ENCODE data around the gene ULK4.

The ULK4 gene

DNA sequence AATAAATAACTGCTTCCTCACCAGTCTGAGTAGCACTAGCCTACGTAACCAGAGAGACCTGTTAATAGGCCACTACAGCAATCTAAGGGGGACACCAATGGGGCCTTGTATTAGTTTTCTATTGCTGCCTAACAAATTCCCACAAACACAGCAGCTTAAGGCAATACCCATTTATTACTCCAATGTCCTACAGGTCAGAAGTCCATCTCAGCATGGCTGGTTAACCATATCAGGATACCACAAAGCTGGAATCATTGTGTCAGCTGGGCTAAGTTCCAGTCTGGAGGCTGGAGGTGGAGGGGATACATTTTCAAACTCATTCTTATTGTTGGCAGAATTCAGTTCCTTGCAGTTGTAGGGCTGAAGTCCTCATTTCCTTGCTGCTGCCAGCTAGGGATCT is 331.9 kb downstream of the ULK4 start:
- Mint-ChIP-seq H3K36me3 (peaks cover 2% of the 10 kb centered on the region), H3K9me3 (no peaks in the 10 kb centered on the region), H3K27ac (no peak overlapping the region), H3K4me1 (no peaks in the 10 kb centered on the region), H3K27me3 (no peaks in the 10 kb centered on the region), H3K4me3 (no peak overlapping the region)

DNA sequence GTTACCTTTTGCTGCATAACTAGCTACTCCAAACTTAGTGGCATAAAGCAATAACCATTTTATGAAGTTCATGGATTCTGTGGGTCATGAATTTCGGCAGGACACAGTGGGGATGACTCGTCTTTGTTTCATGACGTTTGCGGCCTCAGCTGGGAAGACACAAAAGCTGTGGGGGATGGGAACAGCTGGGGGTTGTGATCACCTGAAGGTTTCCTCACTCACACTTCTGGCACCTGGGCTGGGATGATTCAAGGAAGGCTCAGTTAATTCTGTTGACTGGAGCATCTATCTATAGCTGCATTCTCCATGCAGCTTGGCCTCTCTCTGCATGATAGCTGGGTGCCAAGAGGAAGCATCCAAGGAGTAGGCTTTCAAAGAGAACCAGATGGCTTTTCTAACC is 332.8 kb downstream of the ULK4 start:
- H3K27me3 Mint-ChIP-seq, result no peaks in the 10 kb centered on the region
- H3K4me1 Mint-ChIP-seq, result no peaks in the 10 kb centered on the region
- no peaks in the 10 kb centered on the region for H3K9me3 Mint-ChIP-seq
- H3K36me3 Mint-ChIP-seq, result peaks cover 4% of the 10 kb centered on the region
- no peak overlapping the region for H3K4me3 Mint-ChIP-seq
- no peak overlapping the region for H3K27ac Mint-ChIP-seq

DNA sequence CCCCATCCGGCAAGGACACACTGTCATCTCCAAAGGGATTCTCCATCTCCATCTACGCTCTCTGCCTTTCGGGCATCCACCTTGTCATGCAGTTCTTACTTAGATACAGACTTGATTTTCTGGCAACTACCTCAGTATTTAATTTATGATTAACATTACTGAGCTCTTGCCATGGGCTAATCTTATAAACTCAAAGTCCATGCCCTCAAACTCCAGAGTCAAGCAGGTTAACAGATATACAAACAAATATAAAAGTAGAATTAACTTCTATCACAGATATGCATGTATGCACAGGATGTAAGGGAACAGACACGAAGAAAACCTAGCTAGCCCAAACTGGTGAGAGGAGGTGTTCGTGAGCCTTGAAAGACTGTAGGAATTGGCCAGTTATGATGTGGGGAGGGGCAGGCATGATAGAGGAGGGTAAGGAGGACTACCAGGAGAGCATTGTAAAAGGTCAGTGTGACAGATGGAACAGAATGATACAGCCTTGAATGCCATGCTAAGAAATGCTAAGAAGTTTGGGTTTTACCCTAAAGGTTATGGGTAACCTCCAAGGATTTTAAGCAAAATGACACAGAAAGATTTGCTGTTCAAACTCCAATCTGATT is 334.3 kb downstream of the ULK4 start:
- no peaks in the 10 kb centered on the region for H3K9me3 Mint-ChIP-seq
- peaks cover 9% of the 10 kb centered on the region for H3K36me3 Mint-ChIP-seq
- H3K27ac Mint-ChIP-seq, result no peak overlapping the region
- H3K27me3 Mint-ChIP-seq, result no peaks in the 10 kb centered on the region
- H3K4me3 Mint-ChIP-seq, result no peak overlapping the region
- no peaks in the 10 kb centered on the region for H3K4me1 Mint-ChIP-seq

DNA sequence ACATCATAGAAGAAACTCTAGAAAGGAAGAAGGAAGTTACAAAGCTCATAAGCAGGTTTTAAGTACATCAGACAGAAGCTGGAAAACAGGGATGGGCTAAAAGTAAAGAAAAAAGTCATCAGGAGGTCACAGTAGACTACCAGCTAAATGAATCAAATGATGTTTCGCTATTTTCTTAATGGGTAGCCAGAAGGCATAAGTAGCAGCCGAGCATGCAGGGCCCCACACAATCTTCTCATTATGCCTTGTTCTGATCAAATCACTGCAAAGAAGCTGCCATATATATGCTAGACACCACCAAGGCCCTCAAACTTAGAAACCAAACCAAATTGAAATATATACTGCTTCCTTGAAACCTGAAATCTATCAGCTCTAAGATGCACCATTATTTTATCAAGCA is 349.1 kb downstream of the ULK4 start:
- no peak overlapping the region for H3K4me3 Mint-ChIP-seq
- no peaks in the 10 kb centered on the region for H3K9me3 Mint-ChIP-seq
- no peak overlapping the region for H3K27ac Mint-ChIP-seq
- H3K27me3 Mint-ChIP-seq, result no peaks in the 10 kb centered on the region
- H3K36me3 Mint-ChIP-seq, result peaks cover 12% of the 10 kb centered on the region
- peaks cover 3% of the 10 kb centered on the region for H3K4me1 Mint-ChIP-seq

DNA sequence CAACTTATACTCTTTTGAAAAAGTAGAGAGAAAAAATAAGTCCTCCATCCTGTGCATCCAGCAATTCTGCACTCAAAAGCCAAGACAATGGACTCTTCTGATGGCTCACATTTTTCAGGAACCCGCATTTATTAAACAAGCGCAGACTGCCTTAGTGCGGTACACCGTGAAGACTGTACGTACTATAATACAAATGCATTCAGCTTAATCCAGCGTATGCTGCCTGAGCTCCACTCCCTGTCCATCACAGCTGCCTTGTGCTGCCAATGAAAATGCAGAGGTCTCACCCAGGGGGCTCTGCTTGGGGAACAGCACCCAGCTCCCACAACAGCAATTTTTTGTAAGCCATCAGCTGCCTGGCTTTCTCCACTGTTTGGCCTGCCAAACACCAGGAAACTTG is 350.9 kb downstream of the ULK4 start:
- Mint-ChIP-seq H3K4me3 (no peak overlapping the region), H3K4me1 (peaks cover 4% of the 10 kb centered on the region), H3K36me3 (peaks cover 11% of the 10 kb centered on the region), H3K27me3 (no peaks in the 10 kb centered on the region), H3K27ac (no peak overlapping the region), H3K9me3 (no peaks in the 10 kb centered on the region)

DNA sequence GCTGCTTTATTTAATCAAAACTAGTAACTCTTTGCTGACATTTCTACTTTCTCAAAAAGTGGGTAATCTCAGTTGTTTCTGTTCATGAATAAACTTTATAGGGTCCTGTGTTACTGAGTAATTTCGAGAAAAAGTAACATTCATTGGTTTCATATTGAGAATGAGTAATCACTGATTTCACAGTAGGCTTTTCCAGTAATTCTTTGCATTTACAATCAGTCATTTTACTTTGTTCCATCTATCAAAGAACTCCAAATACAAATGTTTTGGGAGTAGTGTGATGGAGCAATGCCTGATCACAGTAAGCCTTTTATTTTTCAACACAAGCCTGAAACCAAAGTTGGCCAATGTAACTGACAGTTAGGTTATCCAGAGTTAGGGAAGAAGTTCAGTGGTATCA is 353.6 kb downstream of the ULK4 start:
- no peaks in the 10 kb centered on the region for H3K9me3 Mint-ChIP-seq
- H3K36me3 Mint-ChIP-seq, result peaks cover 5% of the 10 kb centered on the region
- H3K27me3 Mint-ChIP-seq, result no peaks in the 10 kb centered on the region
- H3K4me3 Mint-ChIP-seq, result no peak overlapping the region
- H3K4me1 Mint-ChIP-seq, result peaks cover 4% of the 10 kb centered on the region
- H3K27ac Mint-ChIP-seq, result peak overlapping the region; percentile 55

DNA sequence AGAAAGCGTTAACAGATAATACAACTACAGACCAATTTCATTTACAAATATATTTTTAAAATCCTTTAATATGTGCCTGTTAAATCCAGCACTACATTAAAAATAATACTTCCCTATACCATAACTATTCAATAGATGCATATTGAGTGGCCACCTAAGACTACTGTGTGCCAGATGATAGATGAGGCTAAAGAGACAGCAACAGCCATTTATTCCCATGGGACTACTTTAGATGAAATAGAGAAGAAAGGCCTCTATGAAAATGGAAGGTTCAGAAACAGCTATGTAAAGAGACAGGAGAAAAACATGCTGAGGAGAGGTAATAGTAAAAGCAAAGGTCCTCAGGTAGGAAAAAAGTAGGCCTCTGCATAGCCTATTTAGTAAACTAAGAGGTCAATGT is 358.1 kb downstream of the ULK4 start:
- no peaks in the 10 kb centered on the region for H3K9me3 Mint-ChIP-seq
- H3K36me3 Mint-ChIP-seq, result no peaks in the 10 kb centered on the region
- peaks cover 4% of the 10 kb centered on the region for H3K4me1 Mint-ChIP-seq
- H3K27ac Mint-ChIP-seq, result no peak overlapping the region
- no peaks in the 10 kb centered on the region for H3K27me3 Mint-ChIP-seq
- no peak overlapping the region for H3K4me3 Mint-ChIP-seq

DNA sequence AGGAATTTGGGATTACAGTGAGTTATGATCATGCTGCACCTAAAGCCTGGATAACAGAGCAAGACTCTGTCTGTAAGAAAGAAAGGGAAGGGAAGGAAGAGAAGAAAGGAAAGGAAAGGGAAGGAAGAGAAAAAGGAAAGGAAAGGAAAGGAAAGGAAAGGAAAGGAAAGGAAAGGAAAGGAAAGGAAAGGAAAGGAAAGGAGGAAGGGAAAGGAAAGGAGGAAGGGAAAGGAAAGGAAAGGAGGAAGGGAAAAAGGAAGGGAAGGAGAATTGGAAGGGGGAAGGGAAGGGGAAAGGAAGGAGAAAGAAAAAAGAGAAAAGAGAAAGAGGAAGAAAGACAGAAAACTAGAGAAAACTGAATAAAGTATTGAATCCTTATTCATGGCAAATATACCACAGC is 359.8 kb downstream of the ULK4 start:
- Mint-ChIP-seq H3K36me3 (no peaks in the 10 kb centered on the region), H3K27me3 (no peaks in the 10 kb centered on the region), H3K4me3 (no peak overlapping the region), H3K27ac (no peak overlapping the region), H3K9me3 (no peaks in the 10 kb centered on the region), H3K4me1 (no peaks in the 10 kb centered on the region)

DNA sequence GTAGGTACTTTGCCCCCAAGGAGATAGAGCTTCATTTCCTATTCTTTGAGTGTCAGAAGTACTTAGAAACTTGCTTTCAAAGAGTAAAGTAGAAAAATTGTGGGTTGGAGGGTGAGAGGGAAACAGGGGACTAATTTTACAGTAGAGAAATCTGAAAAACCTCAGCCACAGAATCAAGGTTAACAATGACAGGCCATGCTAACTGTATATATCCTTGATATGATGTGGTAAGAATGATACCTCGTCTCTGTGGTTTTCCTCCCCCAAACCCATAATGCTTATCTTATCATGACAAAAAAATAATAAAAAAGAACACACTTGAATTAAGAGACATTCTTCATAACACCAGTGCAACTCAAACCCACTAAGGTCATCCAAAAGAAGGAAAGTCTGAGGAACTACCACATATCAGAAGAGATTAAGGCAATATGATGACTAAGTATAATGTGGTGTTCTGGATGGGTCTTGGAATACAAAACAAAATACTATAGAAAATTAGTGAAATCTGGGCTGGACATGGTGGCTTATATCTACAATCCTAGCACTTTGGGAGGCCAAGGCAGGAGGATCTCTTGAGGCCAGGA is 360.4 kb downstream of the ULK4 start:
- Mint-ChIP-seq H3K36me3 (no peaks in the 10 kb centered on the region), H3K27ac (no peak overlapping the region), H3K4me1 (no peaks in the 10 kb centered on the region), H3K4me3 (no peak overlapping the region), H3K27me3 (no peaks in the 10 kb centered on the region), H3K9me3 (no peaks in the 10 kb centered on the region)

DNA sequence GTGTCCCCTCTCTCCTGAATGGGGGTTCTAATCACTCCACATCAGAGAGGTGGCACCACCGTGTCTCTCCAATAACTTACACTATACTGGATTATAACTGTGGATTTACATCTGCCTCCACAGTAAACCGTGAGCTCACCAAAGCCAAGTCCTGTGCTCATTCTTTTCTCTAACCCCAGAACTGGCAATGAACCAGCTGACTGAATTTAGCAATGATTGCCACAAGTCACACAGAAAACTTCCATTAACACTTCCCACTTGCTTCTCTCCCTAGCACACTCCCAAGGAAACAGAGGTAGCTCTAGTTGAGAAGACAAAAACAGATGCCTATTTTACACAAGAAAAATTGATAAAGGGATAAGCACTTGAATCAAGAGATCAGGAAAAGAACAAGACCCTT is 361.3 kb downstream of the ULK4 start:
- no peaks in the 10 kb centered on the region for H3K27me3 Mint-ChIP-seq
- no peaks in the 10 kb centered on the region for H3K4me1 Mint-ChIP-seq
- H3K36me3 Mint-ChIP-seq, result peaks cover 4% of the 10 kb centered on the region
- H3K27ac Mint-ChIP-seq, result no peak overlapping the region
- H3K4me3 Mint-ChIP-seq, result no peak overlapping the region
- no peaks in the 10 kb centered on the region for H3K9me3 Mint-ChIP-seq

DNA sequence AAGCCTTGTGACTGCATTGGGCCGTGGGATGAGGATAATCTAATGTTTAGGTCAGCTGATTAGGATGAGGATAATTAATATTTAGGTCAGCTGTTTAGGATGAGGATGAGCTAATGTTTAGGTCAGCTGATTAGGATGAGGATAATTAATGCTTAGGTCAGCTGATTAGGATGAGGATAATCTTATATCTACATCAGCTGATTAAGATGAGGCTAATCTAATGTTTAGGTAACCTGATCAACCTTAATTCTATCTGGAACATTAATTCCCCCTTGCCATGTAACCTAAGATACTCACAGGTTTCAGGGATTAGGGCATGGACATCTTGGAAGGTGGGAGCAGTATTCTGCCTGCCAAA is 362.8 kb downstream of the ULK4 start:
- no peaks in the 10 kb centered on the region for H3K4me1 Mint-ChIP-seq
- H3K27me3 Mint-ChIP-seq, result no peaks in the 10 kb centered on the region
- no peaks in the 10 kb centered on the region for H3K9me3 Mint-ChIP-seq
- peaks cover 6% of the 10 kb centered on the region for H3K36me3 Mint-ChIP-seq
- no peak overlapping the region for H3K27ac Mint-ChIP-seq
- no peak overlapping the region for H3K4me3 Mint-ChIP-seq

DNA sequence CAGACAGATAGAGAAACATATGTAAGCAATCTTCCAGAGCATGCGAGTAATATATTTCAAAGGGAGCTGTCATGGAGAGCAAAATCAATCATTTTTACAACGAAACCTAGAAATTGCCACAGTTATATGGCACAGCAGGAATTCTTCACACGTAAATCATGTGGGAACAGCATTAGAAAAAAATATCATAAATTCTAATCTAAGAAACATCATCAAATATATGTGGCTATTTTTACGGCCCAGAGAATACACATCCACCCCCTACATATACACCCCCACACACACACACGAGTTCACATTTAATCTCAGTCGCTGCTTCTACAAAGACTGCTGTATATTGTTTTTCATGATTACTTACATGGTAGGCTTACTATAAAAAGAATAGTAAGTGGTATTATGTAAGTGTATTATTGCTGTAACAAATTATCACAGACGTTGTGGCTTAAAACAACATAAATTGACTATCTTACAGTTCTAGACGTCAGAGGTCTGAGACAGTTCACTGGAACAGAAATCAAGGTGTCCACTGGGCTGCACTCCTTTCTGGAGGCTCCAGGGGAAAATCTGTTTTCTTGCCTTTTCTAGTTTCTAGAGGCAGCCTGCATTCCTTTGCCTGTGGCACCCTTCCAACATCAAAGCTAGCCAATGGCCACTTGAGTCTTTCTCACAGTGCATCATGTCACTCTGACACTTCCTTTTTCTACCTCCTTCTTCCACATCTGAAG is 363.3 kb downstream of the ULK4 start:
- Mint-ChIP-seq H3K9me3 (no peaks in the 10 kb centered on the region), H3K4me3 (no peak overlapping the region), H3K27me3 (no peaks in the 10 kb centered on the region), H3K27ac (no peak overlapping the region), H3K4me1 (no peaks in the 10 kb centered on the region), H3K36me3 (peaks cover 6% of the 10 kb centered on the region)

DNA sequence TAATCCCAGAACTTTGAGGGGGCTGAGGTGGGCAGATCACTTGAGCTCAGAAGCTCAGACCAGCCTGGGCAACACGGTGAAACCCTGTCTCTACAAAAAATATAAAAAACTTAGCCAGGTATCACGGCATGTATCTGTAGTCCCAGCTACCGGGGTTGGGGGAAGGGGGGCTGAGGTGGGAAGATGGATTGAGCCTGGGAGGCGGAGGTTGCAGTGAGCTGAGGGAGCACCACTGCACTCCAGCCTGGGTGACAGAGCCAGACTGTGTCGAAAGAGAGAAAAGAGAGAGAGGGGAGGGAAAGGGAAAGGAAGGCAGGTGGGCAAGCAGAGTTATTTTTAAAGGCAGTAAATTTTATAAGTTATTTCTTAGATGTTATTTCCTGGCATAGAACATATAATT is 368.1 kb downstream of the ULK4 start:
- Mint-ChIP-seq H3K27me3 (no peaks in the 10 kb centered on the region), H3K4me1 (no peaks in the 10 kb centered on the region), H3K4me3 (no peak overlapping the region), H3K36me3 (peaks cover 10% of the 10 kb centered on the region), H3K9me3 (no peaks in the 10 kb centered on the region), H3K27ac (no peak overlapping the region)

DNA sequence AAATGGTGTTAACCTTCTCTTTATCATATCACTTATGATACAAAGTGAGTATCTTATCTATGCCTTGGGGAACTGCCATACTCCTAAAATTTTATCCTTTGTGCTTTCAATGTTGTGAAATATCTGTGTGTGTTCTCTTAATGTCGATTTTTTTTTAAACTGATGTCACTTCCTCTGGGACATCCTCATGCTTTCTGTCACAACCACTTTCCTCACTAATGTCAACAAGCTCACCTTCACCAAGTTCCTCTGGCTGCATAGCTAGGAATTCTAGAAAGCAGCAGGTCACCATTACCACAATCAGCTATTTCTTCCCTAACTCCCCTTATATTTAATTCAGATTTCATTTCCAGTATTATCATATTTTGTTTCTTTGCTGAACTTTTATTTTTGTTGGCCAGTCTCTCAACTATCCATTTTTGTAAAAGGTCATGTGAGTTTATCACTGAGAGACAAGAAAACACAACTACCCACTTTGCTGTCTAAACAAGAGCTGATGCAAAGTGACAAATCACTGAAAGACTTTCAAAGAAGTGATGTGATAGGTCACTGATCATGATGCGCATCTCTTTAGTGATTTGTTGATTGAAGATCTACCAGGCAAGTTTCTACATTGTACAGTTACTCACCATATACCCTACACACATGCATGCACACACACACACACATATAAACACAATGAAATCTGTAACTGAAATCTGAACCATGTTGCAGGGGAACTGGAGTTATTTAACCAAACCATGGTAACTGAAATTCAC is 369.0 kb downstream of the ULK4 start:
- Mint-ChIP-seq H3K9me3 (no peaks in the 10 kb centered on the region), H3K36me3 (peaks cover 10% of the 10 kb centered on the region), H3K4me1 (no peaks in the 10 kb centered on the region), H3K27ac (no peak overlapping the region), H3K4me3 (no peak overlapping the region), H3K27me3 (no peaks in the 10 kb centered on the region)

DNA sequence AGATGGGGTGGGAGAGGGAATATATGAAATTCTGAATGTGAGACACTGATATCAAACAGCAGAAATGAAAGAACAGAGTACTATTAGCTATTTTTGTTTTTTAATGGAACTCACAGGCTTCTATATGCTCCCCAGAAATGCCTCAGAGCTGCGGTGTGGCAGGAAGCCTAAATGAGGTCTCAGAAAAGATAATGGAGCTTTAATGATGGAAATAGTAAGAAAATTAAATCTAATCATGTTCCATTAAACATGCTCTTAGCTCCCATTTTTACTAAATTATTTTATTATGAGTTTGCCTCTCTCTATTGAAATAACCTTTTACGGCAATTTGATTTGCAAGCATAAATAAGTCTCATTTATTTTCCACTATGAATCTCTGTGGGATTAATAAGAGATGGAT is 378.9 kb downstream of the ULK4 start:
- H3K27ac Mint-ChIP-seq, result no peak overlapping the region
- peaks cover 6% of the 10 kb centered on the region for H3K4me1 Mint-ChIP-seq
- no peak overlapping the region for H3K4me3 Mint-ChIP-seq
- H3K36me3 Mint-ChIP-seq, result peaks cover 14% of the 10 kb centered on the region
- no peaks in the 10 kb centered on the region for H3K27me3 Mint-ChIP-seq
- peaks cover 9% of the 10 kb centered on the region for H3K9me3 Mint-ChIP-seq

DNA sequence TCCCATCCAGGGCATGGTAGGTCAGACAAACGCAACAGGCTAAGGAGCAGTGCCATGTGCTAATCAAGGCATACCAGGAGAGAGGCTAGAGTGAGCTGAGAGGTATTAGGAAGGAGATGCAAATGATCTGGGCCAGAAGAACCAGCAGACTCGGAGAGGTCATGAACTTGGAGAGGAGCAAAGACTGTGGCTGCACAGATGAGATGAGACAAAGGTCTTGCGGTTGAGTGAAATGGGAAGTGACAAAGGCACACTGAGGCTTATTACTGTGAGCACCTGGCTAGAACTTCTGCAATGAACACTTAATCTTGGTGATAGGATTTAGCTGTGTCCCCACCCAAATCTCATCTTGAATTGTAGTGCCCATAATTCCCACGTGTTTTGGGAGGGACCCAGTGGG is 380.2 kb downstream of the ULK4 start:
- no peak overlapping the region for H3K4me3 Mint-ChIP-seq
- peaks cover 9% of the 10 kb centered on the region for H3K9me3 Mint-ChIP-seq
- no peak overlapping the region for H3K27ac Mint-ChIP-seq

More for the DNA sequence above, 380.2 kb downstream of the ULK4 start:
- Mint-ChIP-seq H3K36me3 (peaks cover 14% of the 10 kb centered on the region), H3K27me3 (no peaks in the 10 kb centered on the region), H3K4me1 (peaks cover 6% of the 10 kb centered on the region)
